Prostate gland (tissue), 2 donors: ENCODE measurements around the gene DOCK3.

Experiments used
- CTCF ChIP-seq, 4 experiments: fragments of 200-600 bp in 2 of 4; fragments of 450-650 bp in 2 of 4; sonication (generic) in 2 of 4; IDR thresholded peaks; 1 replicate in 3 of 4; 2 replicates in 1 of 4; pipeline ENCODE4 v1.5.1; 2016 to 2019; ENCODE audit warnings: antibody characterized with exemption in 4 of 4, mild to moderate bottlenecking in 2 of 4, moderate library complexity in 2 of 4
- POLR2AphosphoS5 ChIP-seq: sonication (generic); formaldehyde crosslinking; IDR thresholded peaks from one replicate; pipeline ENCODE4 v1.6.1; 2017; ENCODE audit warnings: antibody characterized with exemption

DNA sequence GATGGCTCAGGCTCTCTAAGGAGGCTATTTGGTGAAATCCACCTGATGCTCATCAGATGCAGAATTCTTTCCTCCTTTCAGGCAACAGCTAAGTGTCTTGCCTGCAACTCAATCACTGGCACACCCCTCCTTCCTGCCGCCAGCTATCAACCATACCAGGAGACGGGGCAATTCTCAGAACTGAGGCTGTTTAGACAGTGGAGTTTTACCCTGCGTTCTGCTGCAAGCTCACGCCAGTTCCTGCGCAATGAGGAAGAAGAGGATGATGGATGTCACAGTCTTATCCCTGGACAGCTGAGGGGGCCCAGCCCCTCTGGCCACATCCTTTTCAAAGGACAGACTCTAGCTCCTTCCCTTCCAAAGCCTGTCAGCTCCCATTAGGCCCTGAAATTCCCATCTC is 703.3 kb downstream of the DOCK3 start:
- TF ChIP-seq CTCF (IDR thresholded peaks at IDR 0.05) (no peak), POLR2AphosphoS5 (no peak)
